Stomach (tissue), 9 donors: ENCODE results near the gene ZNF19. TPM values are rescaled to one million over a fixed set of nuclear protein-coding genes. Genes with fewer than 3 reads are reported as not detected.

Experiments used
- DNase-seq, 2 donors: peaks; one replicate each; pipeline versions ENCODE4 v3.0.0 to v3.0.0-alpha.2; 2013 to 2019
- H3K27ac ChIP-seq, 5 donors: fragments of 200-600 bp in 4 of 5; sonication (generic) in 4 of 5; one replicate each; pipeline ENCODE4 v1.5.1; 2013 to 2019; ENCODE audit warnings: mild to moderate bottlenecking in 1 of 5, moderate library complexity in 1 of 5
- H3K27me3 ChIP-seq, 3 donors: fragments of 200-600 bp; sonication (generic); one replicate each; pipeline ENCODE4 v1.5.1; 2017 to 2019; ENCODE audit warnings: mixed run types in 1 of 3
- H3K36me3 ChIP-seq, 4 donors: fragments of 200-600 bp; sonication (generic); 1 replicate in 3 of 4; 2 replicates in 1 of 4; pipeline ENCODE4 v1.5.1; 2016 to 2019
- H3K4me1 ChIP-seq, 4 donors: fragments of 200-600 bp; sonication (generic); one replicate each; pipeline ENCODE4 v1.5.1; 2016 to 2019
- H3K4me3 ChIP-seq, 4 donors: fragments of 200-600 bp; sonication (generic) in 3 of 4; one replicate each; pipeline ENCODE4 v1.5.1; 2016 to 2019; ENCODE audit warnings: mild to moderate bottlenecking in 1 of 4
- H3K9me3 ChIP-seq, 4 donors: fragments of 200-600 bp; sonication (generic); one replicate each; pipeline ENCODE4 v1.5.1; 2016 to 2019
- EP300 ChIP-seq: sonication (generic); formaldehyde crosslinking; IDR thresholded peaks from one replicate; pipeline ENCODE4 v1.6.1; 2017; ENCODE audit warnings: antibody characterized with exemption
- POLR2A ChIP-seq, 4 donors: fragments of 450-650 bp; IDR thresholded peaks; one replicate each; pipeline ENCODE4 v1.6.1; 2016; ENCODE audit warnings: antibody characterized with exemption in 4 of 4, control low read depth in 2 of 4, mild to moderate bottlenecking in 1 of 4, moderate library complexity in 1 of 4
- POLR2AphosphoS5 ChIP-seq, 3 donors: sonication (generic); formaldehyde crosslinking; IDR thresholded peaks; one replicate each; pipeline ENCODE4 v1.6.1; 2016; ENCODE audit warnings: antibody characterized with exemption in 3 of 3
- WGBS, 5 donors: extraction: QIAGEN DNeasy Blood & Tissue Kit in 3 of 5; methylation state at CpG; one replicate each; pipeline versions ENCODE4 v1.1.5 to v1.1.7; 2013 to 2018; 5-methylcytosine and 5-hydroxymethylcytosine counted together
- intact Hi-C: fragments of 100-400 bp; cut with DNase I; formaldehyde crosslinking; loops from one replicate; pipeline ENCODE4 v1.15.1; 2023; ENCODE audit warnings: low total_unique reads
- polyA plus RNA-seq, 3 donors: library from polyadenylated mRNA; stranded (reverse); fragments of 200-250 nt; gene quantifications; one replicate each; pipeline ENCODE4 v1.2.3, GENCODE V29; 2013
- total RNA-seq, 5 donors: library from RNA; depleted of rRNA; stranded (reverse); fragments of >200 nt; gene quantifications; one replicate each; pipeline versions ENCODE4 v1.1.0 to v1.2.3, GENCODE V29; 2014 to 2016
- TF ChIP-seq, protein P1 (sequence below), 7 experiments: fragments of 450-650 bp in 4 of 7; fragments of 200-600 bp in 3 of 7; sonication (generic) in 3 of 7; IDR thresholded peaks; one replicate each; pipeline ENCODE4 v1.5.1; 2016 to 2019; ENCODE audit warnings: antibody characterized with exemption in 7 of 7, control low read depth in 2 of 7, mild to moderate bottlenecking in 1 of 7
- donor health status: healthy with polysubstance abuse.
- donor health status: Bipolar disorder and iron deficiency.
- donor health status: healthy.

ZNF19 gene
- total and polyA plus RNA-seq, 8 donors = 1.1 to 6.8 (median 2.2) TPM; not detected in 1

DNA sequence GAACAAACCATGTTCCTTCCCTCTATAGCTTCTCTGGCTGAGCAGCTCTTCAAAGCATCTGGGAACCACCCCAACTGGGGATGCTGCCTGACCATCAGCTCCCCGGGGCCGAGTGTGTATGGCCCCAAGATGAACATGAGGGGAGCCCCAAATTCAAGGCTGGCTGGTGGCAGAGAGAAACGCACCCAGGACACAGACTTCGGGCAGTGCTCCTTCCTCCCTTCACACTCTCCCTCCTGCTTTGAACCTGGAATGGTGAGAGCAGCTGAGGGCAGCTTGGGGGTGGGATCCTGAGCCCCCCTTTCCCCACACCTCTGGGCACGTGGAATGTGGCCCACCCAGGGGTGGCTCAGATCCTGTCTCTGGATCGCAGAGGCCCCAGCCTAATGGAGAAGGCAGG lies 64.5 kb downstream of the ZNF19 start:
- no peak for DNase-seq
- no peak overlapping the region for H3K4me3 ChIP-seq
- peaks cover 6 to 53% (median 26%) of the 10 kb centered on the region in 3 donors for H3K27me3 ChIP-seq
- TF ChIP-seq, protein P1, sequence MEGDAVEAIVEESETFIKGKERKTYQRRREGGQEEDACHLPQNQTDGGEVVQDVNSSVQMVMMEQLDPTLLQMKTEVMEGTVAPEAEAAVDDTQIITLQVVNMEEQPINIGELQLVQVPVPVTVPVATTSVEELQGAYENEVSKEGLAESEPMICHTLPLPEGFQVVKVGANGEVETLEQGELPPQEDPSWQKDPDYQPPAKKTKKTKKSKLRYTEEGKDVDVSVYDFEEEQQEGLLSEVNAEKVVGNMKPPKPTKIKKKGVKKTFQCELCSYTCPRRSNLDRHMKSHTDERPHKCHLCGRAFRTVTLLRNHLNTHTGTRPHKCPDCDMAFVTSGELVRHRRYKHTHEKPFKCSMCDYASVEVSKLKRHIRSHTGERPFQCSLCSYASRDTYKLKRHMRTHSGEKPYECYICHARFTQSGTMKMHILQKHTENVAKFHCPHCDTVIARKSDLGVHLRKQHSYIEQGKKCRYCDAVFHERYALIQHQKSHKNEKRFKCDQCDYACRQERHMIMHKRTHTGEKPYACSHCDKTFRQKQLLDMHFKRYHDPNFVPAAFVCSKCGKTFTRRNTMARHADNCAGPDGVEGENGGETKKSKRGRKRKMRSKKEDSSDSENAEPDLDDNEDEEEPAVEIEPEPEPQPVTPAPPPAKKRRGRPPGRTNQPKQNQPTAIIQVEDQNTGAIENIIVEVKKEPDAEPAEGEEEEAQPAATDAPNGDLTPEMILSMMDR (IDR thresholded peaks at IDR 0.05) = no peak
- TF ChIP-seq POLR2AphosphoS5 (IDR thresholded peaks at IDR 0.05) (no peak), EP300 (no peak), POLR2A (IDR thresholded peaks at IDR 0.05) (no peak)
- intact Hi-C loops = no loop called here
- H3K27ac ChIP-seq = no peak overlapping the region
- H3K4me1 ChIP-seq = peaks cover 0 to 7% (median 0%) of the 10 kb centered on the region in 4 donors
- peaks cover 0 to 6% (median 0%) of the 10 kb centered on the region in 4 donors for H3K9me3 ChIP-seq
- 56 to 72% (median 68%) methylated on average over 5 to 6 of the region's 6 CpGs for WGBS, 5 donors
- no peaks in the 10 kb centered on the region for H3K36me3 ChIP-seq

DNA sequence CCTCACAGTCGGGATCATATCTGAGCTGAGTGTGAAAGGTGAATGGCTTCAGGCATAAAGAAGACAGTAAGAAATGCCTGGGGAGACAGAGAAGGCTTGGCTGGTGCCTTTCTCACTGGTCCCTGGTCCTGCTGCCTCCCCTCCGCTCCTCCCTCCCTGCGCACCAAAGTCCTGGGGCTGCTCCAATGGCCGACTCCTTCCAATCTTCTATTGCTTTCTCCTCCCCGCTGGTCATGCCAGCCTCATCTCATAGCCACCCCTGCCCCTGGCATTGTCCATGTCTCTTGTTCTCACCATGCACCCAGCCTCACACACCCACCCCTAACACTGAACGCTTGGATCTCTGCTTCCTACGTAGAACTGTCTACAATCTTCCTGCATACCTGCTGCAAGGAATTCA lies 65.3 kb downstream of the ZNF19 start:
- H3K27me3 ChIP-seq = peaks cover 6 to 55% (median 26%) of the 10 kb centered on the region in 3 donors
- TF ChIP-seq POLR2A (IDR thresholded peaks at IDR 0.05) = no peak
- TF ChIP-seq POLR2AphosphoS5 (IDR thresholded peaks at IDR 0.05) = no peak
- TF ChIP-seq EP300 = no peak
- TF ChIP-seq, protein P1 (IDR thresholded peaks at IDR 0.05) = no peak

More for the DNA sequence above, 65.3 kb downstream of the ZNF19 start:
- Histone ChIP-seq H3K36me3 (no peaks in the 10 kb centered on the region), H3K4me3 (no peak overlapping the region), H3K9me3 (peaks cover 0 to 6% (median 0%) of the 10 kb centered on the region in 4 donors), H3K27ac (no peak overlapping the region), H3K4me1 (peaks cover 0 to 7% (median 0%) of the 10 kb centered on the region in 4 donors)
- DNase-seq = no peak
- 77 to 89% (median 79%) methylated on average over 7 of the region's 7 CpGs for WGBS, 5 donors
- intact Hi-C loops = no loop called here

Other genes starting within 250 kb of the ZNF19 start
- gene CMTR2, start 199.9 kb downstream of the ZNF19 start, total RNA-seq = 10 to 100 TPM in 3 of 5 donors, 1 to 10 TPM in 2; 1.4 to 29.6 (median 15.4) TPM
- gene CMTR2, start 199.9 kb downstream of the ZNF19 start, polyA plus RNA-seq = 1 to 10 TPM; 3.4 to 6.5 (median 4.7) TPM
- gene CALB2, start 130.6 kb downstream of the ZNF19 start, total RNA-seq = 1 to 10 TPM in 3 of 5 donors, not detected in 2; 1.4 to 2.6 (median 2.0) TPM
- under 1 TPM; 0.46 to 0.87 (median 0.75) TPM for gene CALB2, start 130.6 kb downstream of the ZNF19 start, polyA plus RNA-seq
- gene TLE7, start 47.3 kb downstream of the ZNF19 start, total RNA-seq = not detected
- gene TLE7, start 47.3 kb downstream of the ZNF19 start, polyA plus RNA-seq = not detected
- 10 to 100 TPM in 1 of 5 donors, 1 to 10 TPM in 4; 1.2 to 52.6 (median 3.6) TPM for gene ZNF23, start 27.1 kb downstream of the ZNF19 start, total RNA-seq
- 1 to 10 TPM; 5.3 to 8.6 (median 5.7) TPM for gene ZNF23, start 27.1 kb downstream of the ZNF19 start, polyA plus RNA-seq
- gene CHST4, start 37.1 kb upstream of the ZNF19 start, total RNA-seq = not detected
- gene CHST4, start 37.1 kb upstream of the ZNF19 start, polyA plus RNA-seq = not detected
- gene TAT, start 87.8 kb upstream of the ZNF19 start, total RNA-seq = not detected
- gene TAT, start 87.8 kb upstream of the ZNF19 start, polyA plus RNA-seq = not detected
- 100 to 1,000 TPM in 1 of 5 donors, 10 to 100 TPM in 1, 1 to 10 TPM in 3; 1.2 to 480 (median 2.4) TPM for gene MARVELD3, start 136.9 kb upstream of the ZNF19 start, total RNA-seq
- 1 to 10 TPM; 1.6 to 4.2 (median 2.1) TPM for gene MARVELD3, start 136.9 kb upstream of the ZNF19 start, polyA plus RNA-seq
- 10 to 100 TPM in 1 of 5 donors, 1 to 10 TPM in 4; 1.8 to 10.1 (median 5.8) TPM for gene PHLPP2, start 235.4 kb upstream of the ZNF19 start, total RNA-seq
- gene PHLPP2, start 235.4 kb upstream of the ZNF19 start, polyA plus RNA-seq = 1 to 10 TPM in 1 of 3 donors, under 1 TPM in 2; 0.76 to 1.2 (median 0.85) TPM